Vein endothelial cell (primary cell): ENCODE data around the gene GATD1. TPM values are rescaled to one million over a fixed set of nuclear protein-coding genes. Genes with fewer than 3 reads are reported as not detected.

Source experiments
- small RNA-seq: library from RNA; depleted of rRNA; stranded (forward); fragments of <200 nt; gene quantifications from one replicate; pipeline ENCODE3, GENCODE V24; 2012
- total RNA-seq: library from RNA; depleted of rRNA; stranded (reverse); fragments of >200 nt; gene quantifications from 2 replicates; pipeline ENCODE4 v1.2.3, GENCODE V29; 2012

Gene GATD1, protein sequence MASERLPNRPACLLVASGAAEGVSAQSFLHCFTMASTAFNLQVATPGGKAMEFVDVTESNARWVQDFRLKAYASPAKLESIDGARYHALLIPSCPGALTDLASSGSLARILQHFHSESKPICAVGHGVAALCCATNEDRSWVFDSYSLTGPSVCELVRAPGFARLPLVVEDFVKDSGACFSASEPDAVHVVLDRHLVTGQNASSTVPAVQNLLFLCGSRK
- total RNA-seq: 61.2 and 65.3 TPM in 2 replicates

DNA sequence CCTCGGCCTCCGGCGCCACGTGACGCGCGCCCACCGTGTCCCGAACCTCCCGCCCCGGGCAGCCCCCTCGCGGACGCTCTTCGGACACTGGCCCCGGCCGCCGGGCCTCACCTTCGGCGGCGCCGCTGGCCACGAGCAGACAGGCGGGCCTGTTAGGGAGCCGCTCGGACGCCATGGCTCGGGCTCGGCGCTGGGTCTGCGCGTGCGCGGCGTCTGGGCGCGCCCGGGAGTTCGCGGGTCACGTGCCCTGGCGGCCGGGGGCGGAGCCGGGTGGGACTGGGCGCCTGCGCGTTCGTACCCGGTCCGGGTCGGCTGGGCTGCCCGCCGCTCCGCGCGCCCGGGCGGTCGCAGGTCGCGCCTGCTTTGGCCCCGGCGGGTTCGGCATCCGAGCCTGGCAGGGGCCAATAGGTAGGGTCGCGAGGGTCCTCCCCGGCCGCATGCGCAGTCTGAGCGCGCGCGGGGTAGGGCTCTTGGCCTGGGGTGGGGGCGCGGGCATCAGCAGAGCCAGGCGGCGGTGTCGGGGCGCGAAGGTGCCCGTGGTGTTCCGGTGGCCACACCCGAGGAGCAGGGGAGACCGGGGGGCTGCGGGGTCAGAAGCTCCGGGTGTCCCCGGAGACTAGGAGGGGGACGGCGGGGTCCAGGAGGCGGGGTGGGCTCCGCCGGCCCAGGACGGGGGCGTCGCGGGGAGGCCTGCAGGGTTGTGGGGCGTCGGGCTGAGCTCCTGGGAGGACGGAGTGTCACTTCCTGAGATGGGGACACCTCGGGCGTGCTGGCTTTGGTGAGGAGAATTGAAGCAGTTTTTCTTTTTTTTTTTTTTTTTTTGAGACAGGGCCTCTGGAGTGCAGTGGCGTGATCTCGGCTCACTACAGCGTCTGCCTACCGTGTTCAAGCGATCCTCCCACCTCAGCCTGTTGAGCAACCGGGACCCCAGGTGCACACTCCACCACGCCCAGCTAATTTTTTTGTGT is at the start of gene GATD1:
TSS of gene GATD1 (minus strand) at position 200 of the 968 bp plus-strand sequence. CDS start at position 175, 25 bp downstream.

GRCh38 chr11:818396-819128 is 41.3 kb upstream of the GATD1 start, which contains the start of gene PNPLA2:
Gene PNPLA2, plus strand, starts transcription at chr11:818914. Its CDS starts 805 bp downstream, at chr11:819719.

DNA sequence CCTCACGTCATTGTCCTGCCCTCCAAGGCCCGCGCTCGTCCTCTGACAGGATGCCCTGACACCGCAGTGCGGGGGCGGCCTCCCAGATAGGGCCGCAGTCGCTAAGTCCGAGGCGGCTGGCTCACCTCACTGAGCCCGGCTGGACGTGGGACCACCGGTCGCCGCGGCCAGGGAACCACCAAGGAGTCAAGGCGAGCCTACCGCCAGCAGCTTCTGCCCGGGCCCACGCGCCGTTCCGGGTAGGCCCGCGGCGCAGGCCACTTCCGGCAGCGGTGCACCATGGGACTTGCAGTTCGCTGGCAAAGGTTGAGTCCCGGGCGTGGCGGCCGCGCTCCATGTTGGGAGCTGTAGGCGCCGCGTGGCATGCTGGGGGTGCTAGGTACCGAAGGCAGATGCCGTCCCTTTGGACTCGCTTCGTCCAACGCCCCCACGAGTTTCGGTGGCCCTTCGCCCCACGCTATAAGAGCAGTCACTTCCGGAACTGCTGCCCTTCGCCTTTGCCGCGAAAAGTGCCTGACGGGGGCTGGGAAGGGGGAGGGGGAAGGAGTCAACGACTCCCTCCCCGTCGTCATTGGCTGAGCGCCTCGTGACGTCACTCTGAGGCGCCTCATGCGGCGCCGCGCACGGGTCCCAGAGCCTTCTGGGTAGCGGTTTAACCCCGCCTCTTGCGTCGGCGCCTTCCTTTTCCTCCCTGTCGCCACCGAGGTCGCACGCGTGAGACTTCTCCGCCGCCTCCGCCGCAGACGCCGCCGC is 32.2 kb upstream of the GATD1 start, which contains the start of gene RPLP2:
TSS of gene RPLP2 (plus strand) at position 681 of the 753 bp plus-strand sequence. CDS start 268 bp downstream, outside the sequence.

DNA sequence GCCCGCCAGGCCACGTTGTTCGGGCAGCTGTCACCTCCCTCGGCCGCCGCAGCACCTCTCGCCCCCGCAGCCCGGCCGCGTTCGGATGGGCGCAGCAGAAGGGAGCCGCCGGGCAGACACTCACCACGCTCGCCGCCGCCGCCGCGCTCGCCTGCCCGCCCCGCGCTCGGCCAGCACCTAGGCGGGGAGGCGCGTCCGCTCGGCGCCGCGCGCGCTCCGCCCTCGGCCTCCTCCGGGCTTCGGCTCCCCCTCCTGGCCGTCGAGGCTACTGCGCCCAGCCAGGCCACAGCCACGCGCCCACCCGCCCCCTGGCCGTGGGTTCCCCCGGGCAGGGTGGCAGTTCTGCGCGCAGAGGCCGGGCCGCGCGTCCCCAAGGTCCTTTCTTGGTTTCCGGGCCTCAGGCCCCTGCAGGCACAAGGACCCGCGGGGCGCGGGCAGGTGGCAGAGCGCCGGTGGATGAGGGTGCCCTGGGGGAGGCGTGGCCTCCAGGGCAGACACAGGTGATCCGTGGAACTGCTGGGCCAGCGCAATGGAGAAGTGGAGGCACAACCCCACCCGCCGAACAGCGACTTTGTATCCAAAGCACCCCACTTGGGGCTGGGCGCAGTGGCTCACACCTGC is 20.9 kb upstream of the GATD1 start, which contains the start of gene SLC25A22:
TSS of gene SLC25A22 (minus strand) at position 189 of the 621 bp plus-strand sequence. CDS start 3,275 bp downstream, outside the sequence.

GRCh38 chr11:789943-790342 is 12.7 kb upstream of the GATD1 start, which contains the start of gene CEND1:
Gene CEND1, minus strand, starts transcription at chr11:790090. Its CDS starts 1,514 bp downstream, at chr11:788576.

GRCh38 chr11:747158-748006 is 29.9 kb downstream of the GATD1 start, which contains the start of gene TALDO1:
Gene TALDO1, plus strand, starts transcription at chr11:747464. Its CDS starts 18 bp downstream, at chr11:747482.

Small RNA genes within 50 kb of the gene (small RNA-seq; reads per million reads assigned to genes)
- gene SNORA52: not detected

Other genes starting within 250 kb of the GATD1 start
- 42.5 and 50.5 TPM in 2 replicates for gene HRAS, start 241.9 kb downstream of the GATD1 start, total RNA-seq
- gene LRRC56, start 240.0 kb downstream of the GATD1 start, total RNA-seq: 0.57 and 1.3 TPM in 2 replicates
- gene LMNTD2, start 216.7 kb downstream of the GATD1 start, total RNA-seq: 1.9 and 2.6 TPM in 2 replicates
- 17.1 and 18.0 TPM in 2 replicates for gene RASSF7, start 216.5 kb downstream of the GATD1 start, total RNA-seq
- gene PHRF1, start 201.0 kb downstream of the GATD1 start, total RNA-seq: 35.8 and 43.8 TPM in 2 replicates
- gene IRF7, start 161.5 kb downstream of the GATD1 start, total RNA-seq: 11.2 and 14.0 TPM in 2 replicates
- not detected in 2 replicates for gene CDHR5, start 152.5 kb downstream of the GATD1 start, total RNA-seq
- not detected in 2 replicates for gene SCT, start 150.3 kb downstream of the GATD1 start, total RNA-seq
- not detected in 2 replicates for gene DRD4, start 140.2 kb downstream of the GATD1 start, total RNA-seq
- 59.0 and 85.3 TPM in 2 replicates for gene DEAF1, start 82.3 kb downstream of the GATD1 start, total RNA-seq
- 8.9 and 11.8 TPM in 2 replicates for gene TMEM80, start 81.7 kb downstream of the GATD1 start, total RNA-seq
- 2.5 and 3.9 TPM in 2 replicates for gene EPS8L2, start 71.3 kb downstream of the GATD1 start, total RNA-seq
- 155 and 170 TPM in 2 replicates for gene TALDO1, start 30.0 kb downstream of the GATD1 start, total RNA-seq
- gene CEND1, start 12.6 kb upstream of the GATD1 start, total RNA-seq: under 0.01 and 0.10 TPM in 2 replicates
- gene SLC25A22, start 20.8 kb upstream of the GATD1 start, total RNA-seq: 13.7 and 15.6 TPM in 2 replicates
- gene PIDD1, start 27.7 kb upstream of the GATD1 start, total RNA-seq: 12.8 and 14.0 TPM in 2 replicates
- gene RPLP2, start 32.5 kb upstream of the GATD1 start, total RNA-seq: 227 and 292 TPM in 2 replicates
- 43.3 and 59.4 TPM in 2 replicates for gene PNPLA2, start 41.4 kb upstream of the GATD1 start, total RNA-seq
- 9.2 and 12.7 TPM in 2 replicates for gene CRACR2B, start 50.4 kb upstream of the GATD1 start, total RNA-seq
- 453 and 470 TPM in 2 replicates for gene CD151, start 55.5 kb upstream of the GATD1 start, total RNA-seq
- gene POLR2L, start 65.0 kb upstream of the GATD1 start, total RNA-seq: 77.9 and 79.4 TPM in 2 replicates
- gene TSPAN4, start 65.4 kb upstream of the GATD1 start, total RNA-seq: 108 and 137 TPM in 2 replicates
- gene CHID1, start 133.3 kb upstream of the GATD1 start, total RNA-seq: 34.8 and 45.4 TPM in 2 replicates
- gene AP2A2, start 148.4 kb upstream of the GATD1 start, total RNA-seq: 94.0 and 104 TPM in 2 replicates